ENCODE measurements around the gene SLFN11.
"Not testable (repeated sequence)": the region's sequence is repeated elsewhere in the genome, so short reads cannot be mapped to it uniquely, and the experiment has no call there.

DNA sequence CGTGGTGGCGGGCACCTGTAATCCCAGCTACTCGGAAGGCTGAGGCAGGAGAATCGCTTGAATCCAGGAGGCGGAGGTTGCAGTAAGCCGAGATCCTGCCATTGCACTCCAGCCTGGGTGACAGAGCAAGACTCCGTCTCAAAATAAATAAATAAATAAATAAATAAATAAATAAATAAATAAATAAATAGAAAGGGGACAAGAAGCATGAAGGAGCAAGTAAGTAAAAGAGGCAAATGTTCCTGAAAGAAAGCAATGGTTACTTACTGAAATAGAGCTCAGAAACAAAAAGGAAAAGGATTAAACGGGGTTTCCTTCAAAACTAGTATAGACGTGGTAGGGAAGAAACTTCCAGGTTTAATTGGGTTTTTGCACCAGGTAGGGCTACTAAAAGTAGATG is 47.6 kb upstream of the SLFN11 start:
- not testable (repeated sequence) for TF ChIP-seq POLR2AphosphoS5, EP300, POLR2A (IDR thresholded peaks at IDR 0.05)
- TF ChIP-seq, protein P1, sequence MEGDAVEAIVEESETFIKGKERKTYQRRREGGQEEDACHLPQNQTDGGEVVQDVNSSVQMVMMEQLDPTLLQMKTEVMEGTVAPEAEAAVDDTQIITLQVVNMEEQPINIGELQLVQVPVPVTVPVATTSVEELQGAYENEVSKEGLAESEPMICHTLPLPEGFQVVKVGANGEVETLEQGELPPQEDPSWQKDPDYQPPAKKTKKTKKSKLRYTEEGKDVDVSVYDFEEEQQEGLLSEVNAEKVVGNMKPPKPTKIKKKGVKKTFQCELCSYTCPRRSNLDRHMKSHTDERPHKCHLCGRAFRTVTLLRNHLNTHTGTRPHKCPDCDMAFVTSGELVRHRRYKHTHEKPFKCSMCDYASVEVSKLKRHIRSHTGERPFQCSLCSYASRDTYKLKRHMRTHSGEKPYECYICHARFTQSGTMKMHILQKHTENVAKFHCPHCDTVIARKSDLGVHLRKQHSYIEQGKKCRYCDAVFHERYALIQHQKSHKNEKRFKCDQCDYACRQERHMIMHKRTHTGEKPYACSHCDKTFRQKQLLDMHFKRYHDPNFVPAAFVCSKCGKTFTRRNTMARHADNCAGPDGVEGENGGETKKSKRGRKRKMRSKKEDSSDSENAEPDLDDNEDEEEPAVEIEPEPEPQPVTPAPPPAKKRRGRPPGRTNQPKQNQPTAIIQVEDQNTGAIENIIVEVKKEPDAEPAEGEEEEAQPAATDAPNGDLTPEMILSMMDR (IDR thresholded peaks at IDR 0.05) = not testable (repeated sequence)
